Neural cell (in vitro differentiated cells): ENCODE measurements around the gene NQO1.

ENCODE experiments used
- EP300 ChIP-seq: fragments of 450-650 bp; conservative IDR thresholded peaks from 2 replicates; pipeline ENCODE4 v1.6.1; 2014; ENCODE audit warnings: antibody characterized with exemption, mild to moderate bottlenecking, moderate library complexity; ENCODE audit not compliant: poor library complexity, severe bottlenecking
- EZH2 ChIP-seq: fragments of 200-600, 300-800 bp; shearing (Covaris generic), sonication (generic); IDR thresholded peaks from 2 replicates; pipeline ENCODE4 v1.6.1; 2014; ENCODE audit warnings: antibody characterized with exemption, low read length, borderline replicate concordance, mild to moderate bottlenecking; ENCODE audit not compliant: insufficient read depth, poor library complexity, severe bottlenecking
- POLR2AphosphoS5 ChIP-seq: IDR thresholded peaks from 2 replicates; pipeline ENCODE4 v1.6.1; 2012
- RAD21 ChIP-seq: fragments of 450-650 bp; conservative IDR thresholded peaks from 2 replicates; pipeline ENCODE4 v1.6.1; 2014; ENCODE audit warnings: antibody characterized with exemption, mild to moderate bottlenecking, moderate library complexity
- TAF1 ChIP-seq: IDR thresholded peaks from 2 replicates; pipeline ENCODE4 v1.6.1; 2012; ENCODE audit warnings: low read depth
- TF ChIP-seq, protein P1 (sequence below): fragments of 450-650 bp; IDR thresholded peaks from 2 replicates; pipeline ENCODE4 v1.5.1; 2014; ENCODE audit warnings: antibody characterized with exemption, mild to moderate bottlenecking, moderate library complexity; ENCODE audit not compliant: poor library complexity, severe bottlenecking
- TF ChIP-seq, protein P2 (sequence below): IDR thresholded peaks from 2 replicates; pipeline ENCODE4 v1.6.1; 2012; ENCODE audit warnings: borderline replicate concordance

DNA sequence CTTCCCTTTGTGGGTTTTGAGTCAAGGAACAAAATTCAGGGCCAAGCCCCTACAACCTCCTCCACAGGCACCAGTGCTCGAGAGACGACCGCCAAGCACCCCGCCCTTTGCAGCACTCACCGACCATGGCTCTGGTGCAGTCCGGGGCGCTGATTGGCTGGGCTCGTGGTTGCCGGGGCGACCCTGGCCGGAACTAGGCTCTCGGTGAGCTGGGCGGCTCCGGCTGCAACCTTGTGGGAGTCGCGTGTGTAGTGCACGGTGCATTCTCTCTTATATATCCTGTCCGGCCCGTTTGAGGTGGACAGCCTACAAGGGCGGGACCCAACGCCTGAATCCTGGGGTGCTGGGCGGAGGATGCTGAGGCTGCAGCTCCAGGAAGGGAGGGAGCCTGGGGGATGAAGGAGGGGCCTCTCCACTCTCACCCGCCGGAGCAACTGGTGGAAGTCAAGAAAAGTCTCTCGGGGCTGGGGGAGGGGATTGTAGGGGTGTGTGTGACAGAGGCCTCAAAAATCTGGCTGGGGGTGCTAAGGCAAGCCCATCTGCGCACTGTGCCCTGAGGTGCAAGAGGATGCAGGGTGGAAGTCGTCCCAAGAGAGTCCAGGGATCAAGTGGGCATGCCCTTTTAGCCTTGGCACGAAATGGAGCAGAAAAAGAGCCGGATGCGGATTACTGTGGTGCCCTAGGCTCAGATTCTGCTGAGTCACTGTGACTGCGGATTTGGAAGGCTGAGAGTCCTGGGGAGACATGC is at the start of gene NQO1:
- no peak for TF ChIP-seq EP300
- TF ChIP-seq, protein P1, sequence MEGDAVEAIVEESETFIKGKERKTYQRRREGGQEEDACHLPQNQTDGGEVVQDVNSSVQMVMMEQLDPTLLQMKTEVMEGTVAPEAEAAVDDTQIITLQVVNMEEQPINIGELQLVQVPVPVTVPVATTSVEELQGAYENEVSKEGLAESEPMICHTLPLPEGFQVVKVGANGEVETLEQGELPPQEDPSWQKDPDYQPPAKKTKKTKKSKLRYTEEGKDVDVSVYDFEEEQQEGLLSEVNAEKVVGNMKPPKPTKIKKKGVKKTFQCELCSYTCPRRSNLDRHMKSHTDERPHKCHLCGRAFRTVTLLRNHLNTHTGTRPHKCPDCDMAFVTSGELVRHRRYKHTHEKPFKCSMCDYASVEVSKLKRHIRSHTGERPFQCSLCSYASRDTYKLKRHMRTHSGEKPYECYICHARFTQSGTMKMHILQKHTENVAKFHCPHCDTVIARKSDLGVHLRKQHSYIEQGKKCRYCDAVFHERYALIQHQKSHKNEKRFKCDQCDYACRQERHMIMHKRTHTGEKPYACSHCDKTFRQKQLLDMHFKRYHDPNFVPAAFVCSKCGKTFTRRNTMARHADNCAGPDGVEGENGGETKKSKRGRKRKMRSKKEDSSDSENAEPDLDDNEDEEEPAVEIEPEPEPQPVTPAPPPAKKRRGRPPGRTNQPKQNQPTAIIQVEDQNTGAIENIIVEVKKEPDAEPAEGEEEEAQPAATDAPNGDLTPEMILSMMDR: no peak
- TF ChIP-seq, protein P2, sequence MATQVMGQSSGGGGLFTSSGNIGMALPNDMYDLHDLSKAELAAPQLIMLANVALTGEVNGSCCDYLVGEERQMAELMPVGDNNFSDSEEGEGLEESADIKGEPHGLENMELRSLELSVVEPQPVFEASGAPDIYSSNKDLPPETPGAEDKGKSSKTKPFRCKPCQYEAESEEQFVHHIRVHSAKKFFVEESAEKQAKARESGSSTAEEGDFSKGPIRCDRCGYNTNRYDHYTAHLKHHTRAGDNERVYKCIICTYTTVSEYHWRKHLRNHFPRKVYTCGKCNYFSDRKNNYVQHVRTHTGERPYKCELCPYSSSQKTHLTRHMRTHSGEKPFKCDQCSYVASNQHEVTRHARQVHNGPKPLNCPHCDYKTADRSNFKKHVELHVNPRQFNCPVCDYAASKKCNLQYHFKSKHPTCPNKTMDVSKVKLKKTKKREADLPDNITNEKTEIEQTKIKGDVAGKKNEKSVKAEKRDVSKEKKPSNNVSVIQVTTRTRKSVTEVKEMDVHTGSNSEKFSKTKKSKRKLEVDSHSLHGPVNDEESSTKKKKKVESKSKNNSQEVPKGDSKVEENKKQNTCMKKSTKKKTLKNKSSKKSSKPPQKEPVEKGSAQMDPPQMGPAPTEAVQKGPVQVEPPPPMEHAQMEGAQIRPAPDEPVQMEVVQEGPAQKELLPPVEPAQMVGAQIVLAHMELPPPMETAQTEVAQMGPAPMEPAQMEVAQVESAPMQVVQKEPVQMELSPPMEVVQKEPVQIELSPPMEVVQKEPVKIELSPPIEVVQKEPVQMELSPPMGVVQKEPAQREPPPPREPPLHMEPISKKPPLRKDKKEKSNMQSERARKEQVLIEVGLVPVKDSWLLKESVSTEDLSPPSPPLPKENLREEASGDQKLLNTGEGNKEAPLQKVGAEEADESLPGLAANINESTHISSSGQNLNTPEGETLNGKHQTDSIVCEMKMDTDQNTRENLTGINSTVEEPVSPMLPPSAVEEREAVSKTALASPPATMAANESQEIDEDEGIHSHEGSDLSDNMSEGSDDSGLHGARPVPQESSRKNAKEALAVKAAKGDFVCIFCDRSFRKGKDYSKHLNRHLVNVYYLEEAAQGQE: no peak
- TF ChIP-seq POLR2AphosphoS5: no peak
- peak; percentile 65 for TF ChIP-seq TAF1
- no peak for TF ChIP-seq EZH2
- no peak for TF ChIP-seq RAD21
